SK-N-SH (cell line): ENCODE measurements around the gene FADS3.

ENCODE experiments used
- EP300 ChIP-seq, 2 experiments: IDR thresholded peaks; 2 replicates each; pipeline versions ENCODE4 v1.4.0 to v1.6.1; 2012; ENCODE audit warnings: borderline replicate concordance in 1 of 2, low read depth in 1 of 2, low read length in 1 of 2
- EZH2phosphoT487 ChIP-seq: fragments of 200-600 bp; sonication (generic); IDR thresholded peaks from 2 replicates; pipeline ENCODE4 v1.6.1; 2017; ENCODE audit warnings: low read depth, mixed run types, mild to moderate bottlenecking, antibody characterized with exemption, moderate library complexity, borderline replicate concordance
- FOSL2 ChIP-seq: IDR thresholded peaks from 2 replicates; pipeline ENCODE4 v1.4.0; 2012; ENCODE audit warnings: low read depth, mild to moderate bottlenecking, moderate library complexity, borderline replicate concordance
- MXI1 ChIP-seq: IDR thresholded peaks from 2 replicates; pipeline ENCODE4 v1.6.1; 2012; ENCODE audit warnings: mild to moderate bottlenecking, low read depth, low read length, improper control_type of control experiment
- POLR2AphosphoS5 ChIP-seq: IDR thresholded peaks from 2 replicates; pipeline ENCODE4 v1.6.1; 2012; ENCODE audit warnings: low read depth, low read length
- RAD21 ChIP-seq: IDR thresholded peaks from 2 replicates; pipeline ENCODE4 v1.6.1; 2012; ENCODE audit warnings: mild to moderate bottlenecking, low read length
- SIN3A ChIP-seq: IDR thresholded peaks from 2 replicates; pipeline ENCODE4 v1.6.1; 2012; ENCODE audit warnings: low read depth, mild to moderate bottlenecking, low read length, moderate library complexity, borderline replicate concordance
- TEAD4 ChIP-seq: IDR thresholded peaks from 2 replicates; pipeline ENCODE4 v1.4.0; 2012; ENCODE audit warnings: mild to moderate bottlenecking, borderline replicate concordance; ENCODE audit not compliant: insufficient read depth
- YY1 ChIP-seq: IDR thresholded peaks from 2 replicates; pipeline ENCODE4 v1.4.0; 2012; ENCODE audit warnings: low read depth, mild to moderate bottlenecking
- TF ChIP-seq, protein P1 (sequence below): fragments of 200-600 bp; sonication (generic); IDR thresholded peaks from 2 replicates; pipeline ENCODE4 v1.6.1; 2017; ENCODE audit warnings: antibody characterized with exemption, mild to moderate bottlenecking, moderate library complexity

DNA sequence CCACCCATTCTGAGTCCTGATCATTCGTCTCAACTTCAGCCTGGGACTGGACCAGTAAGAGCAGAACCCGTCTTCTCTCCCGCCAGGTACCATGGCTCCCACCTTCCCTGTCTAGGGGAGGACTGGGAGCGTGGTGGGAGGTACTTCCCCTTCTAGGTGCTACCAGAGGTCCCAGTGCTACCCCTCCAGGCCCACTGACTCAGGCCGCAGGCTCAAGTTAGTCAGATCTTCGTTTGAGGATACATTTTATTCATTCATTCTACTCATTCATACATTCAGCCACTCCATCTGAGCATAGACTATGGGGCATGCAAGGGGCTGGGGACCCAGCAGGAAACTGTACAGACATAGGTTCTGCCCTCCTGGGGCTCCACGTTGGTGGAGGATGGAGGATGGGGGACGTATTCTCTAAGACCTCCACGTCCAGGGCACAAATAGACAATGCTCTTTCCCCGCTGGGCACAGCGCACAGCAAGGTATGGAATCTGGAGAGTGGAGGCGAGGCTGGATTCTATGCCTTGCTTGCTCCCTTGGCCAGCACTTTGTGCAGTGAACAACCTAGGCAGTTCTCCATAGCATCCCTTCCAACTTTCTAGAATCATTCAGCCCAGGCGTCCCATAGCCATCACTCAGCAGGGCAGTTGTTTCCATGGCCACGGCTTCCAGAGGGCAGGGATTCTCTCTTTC is 27.0 kb upstream of the FADS3 start:
- TF ChIP-seq TEAD4, result no peak
- TF ChIP-seq EP300 (IDR thresholded peaks at IDR 0.05; ENCODE audit: borderline replicate concordance in 1 of 2, low read depth in 1 of 2, low read length in 1 of 2), result no peak
- no peak for TF ChIP-seq SIN3A
- TF ChIP-seq POLR2AphosphoS5, result no peak
- TF ChIP-seq YY1, result no peak
- TF ChIP-seq, protein P1, sequence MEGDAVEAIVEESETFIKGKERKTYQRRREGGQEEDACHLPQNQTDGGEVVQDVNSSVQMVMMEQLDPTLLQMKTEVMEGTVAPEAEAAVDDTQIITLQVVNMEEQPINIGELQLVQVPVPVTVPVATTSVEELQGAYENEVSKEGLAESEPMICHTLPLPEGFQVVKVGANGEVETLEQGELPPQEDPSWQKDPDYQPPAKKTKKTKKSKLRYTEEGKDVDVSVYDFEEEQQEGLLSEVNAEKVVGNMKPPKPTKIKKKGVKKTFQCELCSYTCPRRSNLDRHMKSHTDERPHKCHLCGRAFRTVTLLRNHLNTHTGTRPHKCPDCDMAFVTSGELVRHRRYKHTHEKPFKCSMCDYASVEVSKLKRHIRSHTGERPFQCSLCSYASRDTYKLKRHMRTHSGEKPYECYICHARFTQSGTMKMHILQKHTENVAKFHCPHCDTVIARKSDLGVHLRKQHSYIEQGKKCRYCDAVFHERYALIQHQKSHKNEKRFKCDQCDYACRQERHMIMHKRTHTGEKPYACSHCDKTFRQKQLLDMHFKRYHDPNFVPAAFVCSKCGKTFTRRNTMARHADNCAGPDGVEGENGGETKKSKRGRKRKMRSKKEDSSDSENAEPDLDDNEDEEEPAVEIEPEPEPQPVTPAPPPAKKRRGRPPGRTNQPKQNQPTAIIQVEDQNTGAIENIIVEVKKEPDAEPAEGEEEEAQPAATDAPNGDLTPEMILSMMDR, result no peak
- TF ChIP-seq RAD21, result no peak
- TF ChIP-seq FOSL2, result no peak
- TF ChIP-seq MXI1, result no peak
- TF ChIP-seq EZH2phosphoT487, result no peak
